Ishikawa (cell line): Measurements from ENCODE around the gene KPNA3.

Experiments
- CEBPB ChIP-seq: IDR thresholded peaks from 2 replicates; pipeline ENCODE4 v1.6.1; 2012
- CREB1 ChIP-seq: IDR thresholded peaks from 2 replicates; pipeline ENCODE4 v1.6.1; 2012; ENCODE audit warnings: low read depth
- EGR1 ChIP-seq: IDR thresholded peaks from 2 replicates; pipeline ENCODE4 v1.6.1; 2012
- EP300 ChIP-seq: IDR thresholded peaks from 2 replicates; pipeline ENCODE4 v1.6.1; 2012; ENCODE audit warnings: borderline replicate concordance
- FOXM1 ChIP-seq: IDR thresholded peaks from 2 replicates; pipeline ENCODE4 v1.6.1; 2012; ENCODE audit warnings: low read depth, borderline replicate concordance
- MAX ChIP-seq: IDR thresholded peaks from 2 replicates; pipeline ENCODE4 v1.6.1; 2012
- NFIC ChIP-seq: IDR thresholded peaks from 2 replicates; pipeline ENCODE4 v1.6.1; 2012
- RAD21 ChIP-seq: IDR thresholded peaks from 2 replicates; pipeline ENCODE4 v1.6.1; 2012; ENCODE audit warnings: low read depth
- REST ChIP-seq: IDR thresholded peaks from 2 replicates; pipeline ENCODE4 v1.6.1; 2012; ENCODE audit warnings: low read depth, mild to moderate bottlenecking
- TAF1 ChIP-seq: IDR thresholded peaks from 2 replicates; pipeline ENCODE4 v1.6.1; 2012; ENCODE audit warnings: low read depth, mild to moderate bottlenecking
- TCF12 ChIP-seq: IDR thresholded peaks from 2 replicates; pipeline ENCODE4 v1.6.1; 2012; ENCODE audit warnings: low read depth
- TEAD4 ChIP-seq: IDR thresholded peaks from 2 replicates; pipeline ENCODE4 v1.6.1; 2012
- USF1 ChIP-seq: IDR thresholded peaks from 2 replicates; pipeline ENCODE4 v1.6.1; 2012
- YY1 ChIP-seq: IDR thresholded peaks from 2 replicates; pipeline ENCODE4 v1.6.1; 2012; ENCODE audit warnings: low read depth
- ZBTB7A ChIP-seq: IDR thresholded peaks from 2 replicates; pipeline ENCODE4 v1.6.1; 2012; ENCODE audit warnings: low read depth

The KPNA3 gene

DNA sequence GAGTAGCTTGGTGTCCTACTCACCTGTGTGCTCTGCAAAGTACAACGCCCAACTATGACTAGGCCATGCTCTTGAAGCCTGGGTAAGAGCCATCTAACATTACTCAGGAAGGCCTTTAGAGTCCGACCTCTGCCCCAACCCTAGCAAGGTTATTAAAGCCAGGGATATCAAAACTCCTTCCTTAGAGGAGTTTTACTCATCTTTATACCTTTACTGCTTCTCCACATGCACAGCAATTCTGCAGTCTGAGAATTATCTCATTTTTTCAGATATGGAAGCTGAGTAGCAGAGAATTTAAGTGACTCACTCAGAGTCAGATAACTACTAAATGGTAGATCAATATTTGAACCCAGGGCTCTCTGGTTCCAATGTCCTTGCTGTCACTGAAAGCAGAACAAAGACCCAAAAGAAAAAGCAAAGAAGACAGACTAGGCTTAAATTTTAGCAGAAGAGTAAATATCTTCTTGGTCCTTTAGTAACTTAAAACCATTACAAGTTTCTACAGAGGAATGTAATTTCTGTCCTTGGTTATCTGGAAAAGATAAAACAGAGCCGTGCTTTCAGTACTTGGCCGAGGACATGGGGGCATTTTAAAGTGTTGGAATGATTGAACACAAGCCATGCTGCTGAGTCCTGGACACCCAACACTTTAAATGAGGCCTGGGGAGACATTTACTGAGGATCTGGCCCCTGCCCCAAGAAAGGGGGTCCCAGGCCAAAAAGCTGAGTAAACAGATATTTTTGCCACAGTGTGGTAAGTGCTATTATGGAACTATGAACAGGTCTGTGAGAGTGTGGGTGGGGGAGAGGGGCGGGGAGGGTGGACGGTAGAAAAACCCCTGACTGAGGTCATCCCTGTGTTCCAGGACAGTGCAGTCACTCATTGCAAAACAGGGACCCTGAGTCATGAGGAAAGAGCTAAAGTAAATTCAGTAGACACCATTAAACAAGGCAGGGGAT lies 18.4 kb upstream of the KPNA3 start:
- TF ChIP-seq RAD21 = no peak
- TF ChIP-seq EP300 = no peak
- no peak for TF ChIP-seq CEBPB
- TF ChIP-seq TEAD4 = no peak
- no peak for TF ChIP-seq YY1
- no peak for TF ChIP-seq ZBTB7A
- TF ChIP-seq MAX = no peak
- no peak for TF ChIP-seq CREB1
- TF ChIP-seq EGR1 = no peak
- no peak for TF ChIP-seq TAF1
- no peak for TF ChIP-seq NFIC

GRCh38 chr13:49807681-49808080 lies 15.2 kb upstream of the KPNA3 start:
- TF ChIP-seq ZBTB7A (no peak), EP300 (no peak), TCF12 (no peak), CREB1 (no peak), NFIC (no peak), TAF1 (no peak), YY1 (no peak), MAX (no peak), EGR1 (no peak), TEAD4 (no peak), REST (no peak), FOXM1 (no peak), USF1 (no peak), CEBPB (no peak), RAD21 (no peak)

DNA sequence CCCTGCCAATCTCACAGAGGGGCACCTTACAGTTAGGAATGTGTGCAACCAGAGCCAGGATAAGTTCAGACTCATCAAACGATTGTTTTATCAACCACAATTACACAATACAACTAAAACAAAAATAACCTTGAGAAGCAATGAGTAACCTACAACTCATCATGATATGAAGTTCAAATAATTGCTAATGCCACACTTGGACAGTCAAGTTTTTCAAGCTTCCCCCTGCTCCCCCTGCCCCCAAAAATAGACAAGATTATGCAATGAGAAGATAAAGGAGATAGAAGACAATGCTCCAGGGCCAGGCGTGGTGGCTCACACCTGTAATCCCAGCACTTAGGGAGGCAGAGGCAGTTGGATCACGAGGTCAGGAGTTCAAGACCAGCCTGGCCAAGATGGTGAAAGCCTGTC lies 13.6 kb upstream of the KPNA3 start:
- TF ChIP-seq USF1 = no peak
- TF ChIP-seq FOXM1 = no peak
- no peak for TF ChIP-seq NFIC
- TF ChIP-seq EP300 = no peak

DNA sequence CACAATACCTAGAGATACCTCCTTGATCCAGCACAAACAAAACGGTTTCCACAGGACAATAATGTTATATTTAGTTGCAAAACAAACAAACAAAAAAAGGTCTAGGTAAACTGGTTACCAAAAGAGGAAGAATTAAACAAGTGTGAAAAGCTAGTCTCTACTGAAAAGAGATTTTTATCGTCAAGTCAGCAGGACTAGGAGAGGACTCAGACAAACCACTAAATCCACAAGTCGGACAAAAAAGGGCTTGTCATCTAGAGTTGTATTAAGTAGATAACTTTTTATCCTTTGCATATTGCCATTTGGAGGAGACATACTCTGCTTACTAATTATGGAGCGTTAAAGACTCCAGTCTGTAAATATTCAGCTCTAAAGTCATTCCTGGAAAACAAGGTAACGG lies 9.9 kb upstream of the KPNA3 start:
- TF ChIP-seq NFIC (no peak), RAD21 (no peak), CEBPB (no peak), ZBTB7A (no peak), FOXM1 (no peak), EP300 (no peak), TCF12 (no peak), TAF1 (no peak), CREB1 (no peak), EGR1 (no peak), MAX (no peak), USF1 (no peak), TEAD4 (no peak), REST (no peak)
